Thyroid gland (tissue), 4 donors: Measurements from ENCODE around the gene CRYBG2. TPM values are rescaled to one million over a fixed set of nuclear protein-coding genes. Genes with fewer than 3 reads are reported as not detected.

Experiments
- DNase-seq, 2 donors: peaks; one replicate each; pipeline ENCODE4 v3.0.0-alpha.2; 2019
- H3K27ac ChIP-seq, 3 donors: fragments of 200-600 bp; sonication (generic); 1 replicate in 2 of 3; 2 replicates in 1 of 3; pipeline ENCODE4 v1.5.1; 2016 to 2019; ENCODE audit warnings: mild to moderate bottlenecking in 1 of 3, moderate library complexity in 1 of 3
- H3K27me3 ChIP-seq: fragments of 200-600 bp; sonication (generic); one replicate; pipeline ENCODE4 v1.5.1; 2019
- H3K36me3 ChIP-seq, 2 donors: fragments of 200-600 bp; sonication (generic); one replicate each; pipeline ENCODE4 v1.5.1; 2016 to 2019
- H3K4me1 ChIP-seq, 2 donors: fragments of 200-600 bp; sonication (generic); one replicate each; pipeline ENCODE4 v1.5.1; 2017 to 2019
- H3K4me3 ChIP-seq, 3 donors: fragments of 200-600 bp; sonication (generic); replicated peaks in 1 of 3; 1 replicate in 2 of 3; 2 replicates in 1 of 3; pipeline ENCODE4 v1.5.1; 2016; ENCODE audit warnings: mild to moderate bottlenecking in 1 of 3
- H3K9me3 ChIP-seq: fragments of 200-600 bp; sonication (generic); one replicate; pipeline ENCODE4 v1.5.1; 2017
- CTCF ChIP-seq, 6 experiments: fragments of 200-600 bp in 3 of 6; fragments of 450-650 bp in 3 of 6; sonication (generic) in 3 of 6; IDR thresholded peaks; one replicate each; pipeline ENCODE4 v1.5.1; 2016 to 2019; ENCODE audit warnings: antibody characterized with exemption in 6 of 6, mild to moderate bottlenecking in 2 of 6, inconsistent platforms in 1 of 6, moderate library complexity in 1 of 6
- POLR2A ChIP-seq, 2 donors: fragments of 450-650 bp; IDR thresholded peaks; one replicate each; pipeline ENCODE4 v1.6.1; 2017; ENCODE audit warnings: antibody characterized with exemption in 2 of 2, mild to moderate bottlenecking in 2 of 2, moderate library complexity in 1 of 2
- WGBS, 2 donors: methylation state at CpG; one replicate each; pipeline ENCODE4 v1.1.5; 2017; 5-methylcytosine and 5-hydroxymethylcytosine counted together
- intact Hi-C: fragments of 100-400 bp; cut with DNase I; formaldehyde crosslinking; loops from one replicate; pipeline ENCODE4 v1.15.1; 2023
- total RNA-seq, 4 donors: library from RNA; depleted of rRNA; stranded (reverse); fragments of >200 nt; gene quantifications; one replicate each; pipeline ENCODE4 v1.2.3, GENCODE V29; 2016

Gene CRYBG2
- total RNA-seq, 4 donors from 2014 or later, result not detected

GRCh38 chr1:26350701-26351589 lies 3.0 kb downstream of the CRYBG2 start:
- Histone ChIP-seq H3K4me1 (no peaks in the 10 kb centered on the region), H3K4me3 (no peak overlapping the region), H3K27ac (no peak overlapping the region), H3K36me3 (no peaks in the 10 kb centered on the region), H3K27me3 (no peaks in the 10 kb centered on the region), H3K9me3 (no peaks in the 10 kb centered on the region)
- WGBS, 2 donors, result 84 to 85% methylated on average over 9 of the region's 9 CpGs
- no peak for DNase-seq
- TF ChIP-seq CTCF (IDR thresholded peaks at IDR 0.05), result no peak
- TF ChIP-seq POLR2A (IDR thresholded peaks at IDR 0.05), result no peak
- intact Hi-C loops, result no loop called here

- H3K4me3 ChIP-seq, result no peak overlapping the region
- H3K27ac ChIP-seq, result no peak overlapping the region
- no peaks in the 10 kb centered on the region for H3K27me3 ChIP-seq
- intact Hi-C loops, result no loop called here
- H3K9me3 ChIP-seq, result no peaks in the 10 kb centered on the region
- H3K36me3 ChIP-seq, result no peaks in the 10 kb centered on the region
- 67 to 91% methylated on average over 2 of the region's 2 CpGs for WGBS, 2 donors
- H3K4me1 ChIP-seq, result no peaks in the 10 kb centered on the region
- no peak for TF ChIP-seq CTCF (IDR thresholded peaks at IDR 0.05)
- no peak for TF ChIP-seq POLR2A (IDR thresholded peaks at IDR 0.05)
- no peak for DNase-seq
Observed at GRCh38 chr1:26350343-26350700, 3.6 kb downstream of the CRYBG2 start.

GRCh38 chr1:26349877-26350244 lies 4.1 kb downstream of the CRYBG2 start:
- Histone ChIP-seq H3K4me3 (no peak overlapping the region), H3K27me3 (no peaks in the 10 kb centered on the region), H3K4me1 (no peaks in the 10 kb centered on the region), H3K27ac (no peak overlapping the region), H3K9me3 (no peaks in the 10 kb centered on the region), H3K36me3 (no peaks in the 10 kb centered on the region)
- 61 to 74% methylated on average over 5 of the region's 5 CpGs for WGBS, 2 donors
- no peak for DNase-seq
- intact Hi-C loops, result no loop called here
- TF ChIP-seq CTCF (IDR thresholded peaks at IDR 0.05), result no peak
- no peak for TF ChIP-seq POLR2A (IDR thresholded peaks at IDR 0.05)

- H3K27me3 ChIP-seq, result no peaks in the 10 kb centered on the region
- intact Hi-C loops, result no loop called here
- H3K9me3 ChIP-seq, result no peaks in the 10 kb centered on the region
- no peak for DNase-seq
- no peak overlapping the region for H3K27ac ChIP-seq
- no peaks in the 10 kb centered on the region for H3K4me1 ChIP-seq
- no peak overlapping the region for H3K4me3 ChIP-seq
- TF ChIP-seq CTCF (IDR thresholded peaks at IDR 0.05), result no peak
- no peak for TF ChIP-seq POLR2A (IDR thresholded peaks at IDR 0.05)
- H3K36me3 ChIP-seq, result no peaks in the 10 kb centered on the region
- WGBS, 2 donors, result 86% methylated on average over 7 of the region's 7 CpGs
Observed at GRCh38 chr1:26349188-26349876, 4.6 kb downstream of the CRYBG2 start.
